ENCODE measurements around the gene MED14.
A peak's percentile ranks its signal among the peaks of the same experiment; 100 is the strongest.
"Not testable (repeated sequence)": the region's sequence is repeated elsewhere in the genome, so short reads cannot be mapped to it uniquely, and the experiment has no call there.

MED14 gene

GRCh38 chrX:40735325-40736169 lies at the start of gene MED14:
MED14 (minus strand) TSS chrX:40735542; CDS start chrX:40735412, 130 bp downstream.
- H3K4me3 ChIP-seq (ENCODE audit: low read depth, low read length): peak within 1 kb of the TSS; percentile 59
- DNase-seq (ENCODE audit: low read depth): peak; percentile 52

GRCh38 chrX:40784516-40785151 lies 49.3 kb upstream of the MED14 start:
- H3K4me3 ChIP-seq (ENCODE audit: low read depth, low read length): no peak overlapping the region
- no peak for DNase-seq (ENCODE audit: low read depth)

GRCh38 chrX:40782644-40783259 lies 47.4 kb upstream of the MED14 start:
- not testable (repeated sequence) for DNase-seq (ENCODE audit: low read depth); H3K4me3 ChIP-seq (ENCODE audit: low read depth, low read length)

- DNase-seq (ENCODE audit: low read depth): no peak
- H3K4me3 ChIP-seq (ENCODE audit: low read depth, low read length): no peak overlapping the region
Measured at GRCh38 chrX:40780951-40781350, 45.6 kb upstream of the MED14 start.

- DNase-seq (ENCODE audit: low read depth): no peak
- no peak overlapping the region for H3K4me3 ChIP-seq (ENCODE audit: low read depth, low read length)
Measured at GRCh38 chrX:40780082-40780481, 44.7 kb upstream of the MED14 start.

- DNase-seq (ENCODE audit: low read depth): no peak
- H3K4me3 ChIP-seq (ENCODE audit: low read depth, low read length): no peak overlapping the region
Measured at GRCh38 chrX:40778861-40779575, 43.7 kb upstream of the MED14 start.

- no peak overlapping the region for H3K4me3 ChIP-seq (ENCODE audit: low read depth, low read length)
- DNase-seq (ENCODE audit: low read depth): no peak
Measured at GRCh38 chrX:40773809-40774208, 38.5 kb upstream of the MED14 start.

- DNase-seq (ENCODE audit: low read depth): no peak
- H3K4me3 ChIP-seq (ENCODE audit: low read depth, low read length): no peak overlapping the region
Measured at GRCh38 chrX:40773188-40773587, 37.8 kb upstream of the MED14 start.

- no peak for DNase-seq (ENCODE audit: low read depth)
Measured at GRCh38 chrX:40772290-40772689, 36.9 kb upstream of the MED14 start.

GRCh38 chrX:40761762-40762161 lies 26.4 kb upstream of the MED14 start:
- no peak overlapping the region for H3K4me3 ChIP-seq (ENCODE audit: low read depth, low read length)
- DNase-seq (ENCODE audit: low read depth): no peak

More at GRCh38 chrX:40772290-40772689, 36.9 kb upstream of the MED14 start:
- H3K4me3 ChIP-seq (ENCODE audit: low read depth, low read length): no peak overlapping the region

- H3K4me3 ChIP-seq (ENCODE audit: low read depth, low read length): no peak overlapping the region
- no peak for DNase-seq (ENCODE audit: low read depth)
Measured at GRCh38 chrX:40759374-40759773, 24.0 kb upstream of the MED14 start.

- DNase-seq (ENCODE audit: low read depth): no peak
- H3K4me3 ChIP-seq (ENCODE audit: low read depth, low read length): no peak overlapping the region
Measured at GRCh38 chrX:40757058-40757457, 21.7 kb upstream of the MED14 start.

GRCh38 chrX:40755291-40756249 lies 20.2 kb upstream of the MED14 start:
- no peak overlapping the region for H3K4me3 ChIP-seq (ENCODE audit: low read depth, low read length)
- peak; percentile 34 for DNase-seq (ENCODE audit: low read depth)

GRCh38 chrX:40749681-40750494 lies 14.5 kb upstream of the MED14 start:
- DNase-seq (ENCODE audit: low read depth): no peak
- no peak overlapping the region for H3K4me3 ChIP-seq (ENCODE audit: low read depth, low read length)

GRCh38 chrX:40748977-40749376 lies 13.6 kb upstream of the MED14 start:
- no peak for DNase-seq (ENCODE audit: low read depth)

GRCh38 chrX:40746521-40746920 lies 11.2 kb upstream of the MED14 start:
- DNase-seq (ENCODE audit: low read depth): no peak
- no peak overlapping the region for H3K4me3 ChIP-seq (ENCODE audit: low read depth, low read length)

More at GRCh38 chrX:40748977-40749376, 13.6 kb upstream of the MED14 start:
- H3K4me3 ChIP-seq (ENCODE audit: low read depth, low read length): no peak overlapping the region

- peak overlapping the region; percentile 59 for H3K4me3 ChIP-seq (ENCODE audit: low read depth, low read length)
- DNase-seq (ENCODE audit: low read depth): no peak
Measured at GRCh38 chrX:40736170-40736505, 796 bp upstream of the MED14 start.

GRCh38 chrX:40734971-40735324 lies 394 bp downstream of the MED14 start:
- DNase-seq (ENCODE audit: low read depth): no peak
- peak overlapping the region; percentile 59 for H3K4me3 ChIP-seq (ENCODE audit: low read depth, low read length)
